Calu3 (cell line): Measurements from ENCODE around the gene DNASE1L2. TPM values are rescaled to one million over a fixed set of nuclear protein-coding genes. Genes with fewer than 3 reads are reported as not detected.
"Not testable (repeated sequence)": the region's sequence is repeated elsewhere in the genome, so short reads cannot be mapped to it uniquely, and the experiment has no call there.

Experiments used
- BruUV-seq: library from RNA; stranded (reverse); fragments of 400-500 nt; replicated peaks from 2 replicates; lab custom pipeline; 2021; lab: Mats Ljungman, UMichigan
- CTCF ChIA-PET: fragments of 300-600 bp; sonication (Branson Sonifier 250); formaldehyde crosslinking; loops from one replicate; lab custom pipeline; 2022; ENCODE audit warnings: antibody characterized with exemption; lab: Charles Lee
- DNase-seq: peaks from one replicate; pipeline ENCODE4 v3.0.0; 2022
- H3K27ac Mint-ChIP-seq: one replicate; pipeline ENCODE4 v1.8.0; 2022; ENCODE audit warnings: mixed read lengths; ENCODE audit not compliant: unreplicated experiment
- H3K27me3 Mint-ChIP-seq: one replicate; pipeline ENCODE4 v1.8.0; 2022; ENCODE audit warnings: mixed read lengths; ENCODE audit not compliant: unreplicated experiment
- H3K36me3 Mint-ChIP-seq: one replicate; pipeline ENCODE4 v1.8.0; 2022; ENCODE audit warnings: mild to moderate bottlenecking, moderate library complexity, mixed read lengths; ENCODE audit not compliant: insufficient read depth, unreplicated experiment
- H3K4me1 Mint-ChIP-seq: one replicate; pipeline ENCODE4 v1.8.0; 2022; ENCODE audit warnings: mild to moderate bottlenecking, low read depth, mixed read lengths; ENCODE audit not compliant: unreplicated experiment
- H3K4me3 Mint-ChIP-seq: one replicate; pipeline ENCODE4 v1.8.0; 2022; ENCODE audit warnings: mild to moderate bottlenecking, low read depth, moderate library complexity, mixed read lengths; ENCODE audit not compliant: unreplicated experiment
- H3K9me3 Mint-ChIP-seq: one replicate; pipeline ENCODE4 v1.8.0; 2022; ENCODE audit warnings: low read depth, mixed read lengths; ENCODE audit not compliant: unreplicated experiment
- CTCF ChIP-seq: fragments of 200-600 bp; IDR thresholded peaks from one replicate; pipeline ENCODE4 v1.8.0; 2022; ENCODE audit warnings: antibody characterized with exemption; ENCODE audit not compliant: unreplicated experiment
- intact Hi-C: fragments of 100-400 bp; cut with micrococcal nuclease; formaldehyde crosslinking; loops from one replicate; pipeline ENCODE4 v1.10.0; 2022; ENCODE audit not compliant: unreplicated experiment
- total RNA-seq: library from RNA; stranded (reverse); gene quantifications from 2 replicates; pipeline ENCODE4 v1.2.3, GENCODE V29; 2022

Gene DNASE1L2
- total RNA-seq, 1 experiment from 2014 or later = 5.7 TPM

DNA sequence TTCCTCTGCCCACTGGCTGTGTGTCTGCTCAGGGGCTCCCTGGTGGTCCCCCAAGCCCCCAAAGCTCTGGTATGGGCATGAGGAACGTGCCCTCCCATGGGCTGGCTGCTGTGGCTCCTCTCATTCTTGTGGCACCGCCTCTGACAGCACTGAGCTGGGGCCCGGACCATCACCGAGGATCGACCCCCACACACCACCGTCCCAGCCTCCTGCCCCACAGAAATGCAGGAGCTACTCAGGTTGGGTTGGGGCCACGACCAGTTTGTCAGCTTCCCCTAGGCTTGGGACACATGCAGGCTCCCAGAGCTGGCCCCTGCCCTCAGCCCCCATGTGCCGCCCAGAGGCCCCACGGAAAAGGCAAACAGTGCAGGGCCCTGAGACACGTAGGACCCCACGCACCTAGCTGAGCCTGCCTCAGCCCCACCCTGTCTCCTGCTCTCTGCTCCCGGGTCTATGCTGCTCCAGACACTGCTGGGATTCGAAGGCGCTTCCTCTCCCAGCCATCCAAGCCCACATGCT, 36.6 kb upstream of the DNASE1L2 start:
- peaks cover 78% of the 10 kb centered on the region for H3K27me3 Mint-ChIP-seq
- CTCF ChIA-PET = interaction anchor here (0.6 kb wide), 1 partner anchor 493 kb away, joined by 3 read pairs; no protein-coding TSS in a partner anchor
- no peak overlapping the region for H3K4me3 Mint-ChIP-seq
- H3K9me3 Mint-ChIP-seq = no peaks in the 10 kb centered on the region
- TF ChIP-seq CTCF = no peak
- no peak for DNase-seq
- peaks cover 16% of the 10 kb centered on the region for H3K4me1 Mint-ChIP-seq
- H3K27ac Mint-ChIP-seq = no peak overlapping the region
- no TSS peak for BruUV-seq
- peaks cover 20% of the 10 kb centered on the region for H3K36me3 Mint-ChIP-seq
- intact Hi-C loops = no loop called here

DNA sequence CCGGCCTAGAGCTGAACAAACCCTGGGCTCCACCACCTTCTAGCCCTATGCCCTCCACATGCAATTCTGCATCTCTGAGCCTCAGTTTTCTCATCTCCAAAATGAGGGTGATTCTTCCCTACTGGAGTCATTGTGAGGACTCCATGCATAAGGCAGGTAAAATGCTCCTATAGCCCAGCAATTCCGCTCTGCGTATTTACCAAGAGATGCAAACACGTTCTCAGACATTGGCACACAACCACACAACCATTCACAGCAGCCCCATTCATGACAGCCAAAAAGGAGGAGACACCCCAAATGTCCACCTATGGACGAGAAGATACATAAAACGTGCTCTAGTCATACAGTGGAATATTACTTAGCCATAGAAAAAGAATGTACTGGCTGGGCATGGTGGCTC, 35.9 kb upstream of the DNASE1L2 start:
- H3K4me3 Mint-ChIP-seq = no peak overlapping the region
- no peak for DNase-seq
- no peaks in the 10 kb centered on the region for H3K9me3 Mint-ChIP-seq
- TF ChIP-seq CTCF = no peak
- H3K27me3 Mint-ChIP-seq = peaks cover 71% of the 10 kb centered on the region
- CTCF ChIA-PET = interaction anchor here (0.6 kb wide), 1 partner anchor 493 kb away, joined by 3 read pairs; no protein-coding TSS in a partner anchor
- no TSS peak for BruUV-seq
- H3K36me3 Mint-ChIP-seq = peaks cover 23% of the 10 kb centered on the region
- peaks cover 11% of the 10 kb centered on the region for H3K4me1 Mint-ChIP-seq
- no peak overlapping the region for H3K27ac Mint-ChIP-seq
- intact Hi-C loops = no loop called here

- H3K4me1 Mint-ChIP-seq = peaks cover 28% of the 10 kb centered on the region
- DNase-seq, H3K9me3 Mint-ChIP-seq, H3K27ac Mint-ChIP-seq, BruUV-seq, intact Hi-C loops: not testable (repeated sequence)
- H3K36me3 Mint-ChIP-seq = peaks cover 40% of the 10 kb centered on the region
- H3K4me3 Mint-ChIP-seq = peak overlapping the region; percentile 33
- H3K27me3 Mint-ChIP-seq = peaks cover 43% of the 10 kb centered on the region
- CTCF ChIA-PET = interaction anchor here (1.8 kb wide), 1 partner anchor 9 kb away, joined by 6 read pairs; no protein-coding TSS in a partner anchor
These were observed 33.0 kb upstream of the DNASE1L2 start for GRCh38 chr16:2203119-2203688.

GRCh38 chr16:2204416-2205103, 31.7 kb upstream of the DNASE1L2 start:
- intact Hi-C loops = no loop called here
- Mint-ChIP-seq H3K4me3 (peak overlapping the region; percentile 80), H3K4me1 (peaks cover 28% of the 10 kb centered on the region), H3K27ac (peak overlapping the region; percentile 19), H3K36me3 (peaks cover 50% of the 10 kb centered on the region), H3K27me3 (peaks cover 29% of the 10 kb centered on the region), H3K9me3 (no peaks in the 10 kb centered on the region)
- no peak for DNase-seq
- no TSS peak for BruUV-seq
- CTCF ChIA-PET = interaction anchor here (1.8 kb wide), 1 partner anchor 10 kb away, joined by 6 read pairs; no protein-coding TSS in a partner anchor
- no peak for TF ChIP-seq CTCF
